ENCODE results near the gene ZNF70.

The ZNF70 gene

GRCh38 chr22:23689414-23689813, 61.5 kb downstream of the ZNF70 start:
- no peak for DNase-seq

All from hematopoietic multipotent progenitor cell treated with erythropoietin and hydrocortisone succinate and interleukin-3 and kit ligand, for 4 days (in vitro differentiated cells).